HTR-8/SVneo (cell line): ENCODE results near the gene HTRA1.

Source experiments
- DNase-seq: peaks from one replicate; pipeline ENCODE4 v3.0.0; 2011; ENCODE audit warnings: low spot score, mixed read lengths; ENCODE audit not compliant: insufficient read length
- FAIRE-seq: peaks from 2 replicates; lab custom pipeline; 2011; peaks lifted over from hg19 to GRCh38; lab: Jason Lieb, UNC

Gene HTRA1

GRCh38 chr10:122469848-122470247, 8.5 kb downstream of the HTRA1 start:
- FAIRE-seq: no peak
- DNase-seq: no peak

- FAIRE-seq (no peak), DNase-seq (no peak)
Observed at GRCh38 chr10:122471531-122472177, 10.3 kb downstream of the HTRA1 start.

GRCh38 chr10:122473116-122473515, 11.8 kb downstream of the HTRA1 start:
- FAIRE-seq (no peak), DNase-seq (no peak)

GRCh38 chr10:122474131-122474818, 12.9 kb downstream of the HTRA1 start:
- DNase-seq (no peak), FAIRE-seq (no peak)

DNA sequence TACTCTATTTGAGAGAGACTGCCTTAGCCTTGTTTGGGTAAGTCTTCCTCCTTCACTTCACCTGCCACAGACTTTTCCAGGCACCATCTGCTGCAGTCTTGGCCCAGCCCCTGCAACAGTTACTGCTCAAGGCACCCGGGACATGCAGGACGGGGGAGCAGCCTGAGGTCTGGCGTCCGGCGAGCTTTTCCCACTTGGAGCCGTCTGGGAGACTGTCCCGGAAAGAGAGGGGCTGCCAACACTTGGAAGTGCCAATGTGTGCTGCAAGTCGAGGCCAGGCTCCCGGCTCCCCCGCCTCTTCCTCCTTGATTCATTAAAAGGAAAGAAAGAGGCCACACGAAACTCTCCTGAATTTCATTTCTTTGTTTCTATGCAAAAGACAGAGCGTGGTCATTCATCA, 13.7 kb downstream of the HTRA1 start:
- FAIRE-seq (no peak), DNase-seq (no peak)

DNA sequence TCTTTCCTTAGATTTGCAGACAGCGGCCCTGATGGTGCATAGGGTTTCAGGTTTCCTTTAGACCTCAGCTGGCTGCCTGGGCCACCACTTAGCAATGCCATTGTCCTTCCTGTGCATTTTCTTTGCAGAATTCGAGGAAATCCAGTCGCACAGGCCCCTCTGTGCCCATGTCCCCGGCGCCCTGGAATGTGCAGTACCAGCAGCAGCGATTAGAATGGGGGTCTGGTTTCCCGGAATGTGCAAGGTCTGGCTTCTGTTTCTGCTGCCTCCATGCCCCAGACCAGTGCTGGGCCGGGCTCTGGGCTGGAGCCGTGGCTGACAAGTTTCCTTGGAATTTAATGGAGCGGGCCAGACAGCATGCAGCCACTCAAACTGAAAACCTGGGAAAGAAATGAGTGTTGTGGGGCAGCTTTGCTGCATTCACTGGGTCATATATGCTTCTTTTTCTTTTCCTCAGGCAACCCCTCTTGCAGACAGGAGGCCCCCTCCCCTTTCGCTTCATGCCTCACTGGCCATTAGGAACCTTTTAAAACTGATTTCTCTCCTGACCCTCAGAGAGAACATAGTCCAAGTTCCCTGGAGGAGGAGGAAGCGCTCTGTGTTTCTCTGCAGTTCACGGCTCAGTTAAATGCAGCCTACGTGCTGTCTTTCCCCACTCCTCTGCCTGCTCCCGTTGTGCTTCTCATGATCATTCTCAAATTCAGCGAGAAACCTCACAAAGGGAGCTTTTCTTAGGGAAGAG, 14.4 kb downstream of the HTRA1 start:
- FAIRE-seq: no peak
- no peak for DNase-seq

DNA sequence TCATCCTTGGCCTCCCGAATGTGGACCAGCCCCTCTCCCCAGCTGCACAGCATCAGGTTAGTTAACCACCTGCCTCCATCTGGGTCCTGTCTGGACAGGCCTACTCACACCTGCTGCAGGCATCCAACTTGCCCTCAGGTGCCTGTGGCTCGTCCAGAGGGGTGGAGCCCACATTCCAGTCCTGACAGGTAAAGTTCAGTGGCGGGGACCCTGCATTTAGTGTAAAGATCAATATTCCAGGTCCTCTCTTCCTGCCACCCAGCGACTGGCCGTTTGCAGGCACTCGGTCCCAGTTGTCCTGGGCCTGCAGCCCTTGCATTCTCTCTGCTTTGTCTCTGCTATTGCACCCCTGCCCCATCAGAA, 15.0 kb downstream of the HTRA1 start:
- no peak for FAIRE-seq
- DNase-seq: no peak

GRCh38 chr10:122477436-122477835, 16.1 kb downstream of the HTRA1 start:
- FAIRE-seq: no peak
- no peak for DNase-seq

DNA sequence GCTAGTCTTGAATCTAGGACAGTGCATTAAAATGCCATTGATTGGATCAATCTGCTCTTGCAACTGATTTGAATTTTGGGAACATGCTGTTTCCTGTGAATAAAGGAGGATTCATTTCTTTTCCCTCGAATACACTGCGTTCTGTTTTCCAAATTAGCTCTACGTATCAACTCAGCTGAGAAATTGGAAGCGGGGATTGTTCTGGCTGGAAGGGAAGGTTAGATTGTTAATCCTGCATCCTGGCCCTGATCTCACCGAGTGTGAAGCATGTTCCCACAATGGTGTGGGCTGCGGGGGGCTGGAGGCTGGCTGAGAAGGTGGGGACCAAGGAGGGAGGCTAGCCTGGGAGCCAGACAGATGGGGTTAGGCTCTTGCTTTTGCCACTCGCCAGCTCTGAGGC, 17.6 kb downstream of the HTRA1 start:
- FAIRE-seq (no peak), DNase-seq (no peak)

GRCh38 chr10:122480146-122480833, 18.9 kb downstream of the HTRA1 start:
- FAIRE-seq: no peak
- no peak for DNase-seq

DNA sequence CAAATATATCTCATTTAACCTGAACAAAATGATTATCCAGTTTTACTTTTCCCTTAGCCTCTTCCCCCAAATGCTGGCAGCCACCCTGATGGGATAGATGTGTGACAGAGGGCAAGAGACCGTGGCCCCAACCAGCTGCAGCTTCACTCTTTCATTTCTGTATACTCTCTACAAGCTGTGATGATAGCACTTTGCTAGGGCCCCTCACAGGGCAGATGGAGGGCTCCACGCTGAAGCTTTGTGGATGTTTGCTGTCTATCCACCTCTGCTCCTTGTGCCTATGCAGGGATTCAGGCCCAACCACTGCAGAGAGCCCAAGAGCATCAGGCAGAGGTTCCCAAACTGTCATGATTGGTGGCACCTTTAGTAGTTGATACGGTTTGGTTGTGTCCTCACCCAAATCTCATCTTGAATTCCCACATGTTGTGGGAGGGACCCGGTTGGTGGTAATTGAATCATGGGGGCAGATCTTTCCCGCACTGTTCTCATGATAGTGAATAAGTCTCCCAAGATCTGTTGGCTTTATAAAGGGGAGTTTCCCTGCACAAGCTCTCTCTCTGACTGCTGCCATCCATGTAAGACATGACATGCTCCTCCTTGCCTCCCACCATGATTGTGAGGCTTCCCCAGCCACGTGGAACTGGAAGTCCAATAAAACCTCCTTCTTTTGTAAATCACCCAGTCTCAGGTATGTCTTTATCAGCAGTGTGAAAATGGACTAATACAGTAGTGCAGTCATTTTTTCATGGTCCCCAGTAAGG, 20.1 kb downstream of the HTRA1 start:
- no peak for DNase-seq
- FAIRE-seq: no peak

- no peak for DNase-seq
- no peak for FAIRE-seq
Observed at GRCh38 chr10:122484276-122485060, 23.1 kb downstream of the HTRA1 start.

DNA sequence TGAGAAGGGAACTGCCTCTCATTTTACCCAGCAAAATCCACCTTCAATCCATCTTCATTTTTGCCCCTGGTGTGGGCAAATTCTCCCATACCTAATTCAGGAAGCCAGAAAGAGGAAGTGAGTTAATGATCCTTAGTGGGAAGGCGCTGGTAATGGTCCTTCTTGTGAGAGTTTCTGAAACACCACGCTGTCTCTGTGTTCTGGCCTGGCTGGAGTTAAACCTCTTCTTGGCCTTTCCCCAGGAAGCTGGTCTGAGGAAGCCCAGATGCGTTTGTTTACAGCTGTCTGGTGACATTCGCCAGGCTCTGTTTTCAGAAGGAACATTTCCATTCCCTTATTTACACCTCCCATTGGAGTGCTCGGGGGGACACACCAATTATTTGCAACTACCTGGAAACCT, 24.3 kb downstream of the HTRA1 start:
- FAIRE-seq: no peak
- DNase-seq: no peak

GRCh38 chr10:122486406-122487080, 25.2 kb downstream of the HTRA1 start:
- peak; percentile 23 for FAIRE-seq

GRCh38 chr10:122487174-122487765, 25.9 kb downstream of the HTRA1 start:
- no peak for DNase-seq
- no peak for FAIRE-seq

More at GRCh38 chr10:122486406-122487080, 25.2 kb downstream of the HTRA1 start:
- no peak for DNase-seq

- FAIRE-seq: no peak
- no peak for DNase-seq
Observed at GRCh38 chr10:122490268-122490667, 28.9 kb downstream of the HTRA1 start.

DNA sequence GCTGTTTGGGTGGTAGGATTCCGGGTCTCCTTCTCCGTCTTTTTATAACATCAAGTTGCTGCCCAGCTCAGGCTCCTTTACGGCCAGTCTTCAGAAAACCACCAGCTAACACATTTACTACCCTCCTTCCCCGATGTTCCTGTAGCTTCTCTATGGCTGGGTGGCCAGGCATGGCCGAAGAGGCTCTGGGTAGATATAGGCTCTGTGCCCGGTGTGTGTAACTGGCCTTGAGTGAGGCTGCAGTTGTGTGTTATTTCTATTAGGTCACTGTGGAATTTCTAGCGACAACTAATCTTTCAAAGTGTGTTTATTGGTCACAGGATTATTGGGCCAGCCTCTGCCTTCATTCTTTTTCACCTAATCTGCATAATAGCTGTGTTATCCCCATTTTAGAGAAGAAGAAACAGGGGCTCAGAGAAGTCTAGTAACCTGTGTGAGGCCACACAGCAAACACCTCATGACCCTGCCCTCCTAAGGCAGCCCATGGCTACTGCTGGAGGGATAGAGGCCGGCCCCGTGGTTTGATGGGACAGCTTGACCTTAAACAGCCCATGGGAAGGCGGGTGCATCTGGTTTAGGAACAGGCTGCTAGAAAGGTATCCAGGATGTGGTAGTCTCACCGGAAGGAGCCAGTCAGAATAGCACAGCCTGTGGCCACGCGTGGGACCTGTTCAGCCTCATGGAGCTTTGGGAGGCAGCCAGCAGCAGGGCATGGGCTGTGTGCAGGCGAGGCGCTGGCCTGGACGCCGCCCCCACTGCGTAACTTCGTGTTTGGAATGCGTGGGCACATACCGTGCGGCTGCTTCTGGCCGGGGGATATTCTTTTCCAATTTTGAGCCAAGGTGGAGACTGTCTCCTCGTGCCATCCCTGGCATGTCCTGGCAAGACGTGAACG, 29.7 kb downstream of the HTRA1 start:
- no peak for FAIRE-seq
- no peak for DNase-seq
